Esophagus mucosa (tissue), 1 donor: ENCODE results near the gene PGS1. TPM values are rescaled to one million over a fixed set of nuclear protein-coding genes. Genes with fewer than 3 reads are reported as not detected.

Source experiments
- total RNA-seq: library from RNA; stranded (reverse); gene quantifications from one replicate; pipeline ENCODE4 v1.2.4, GENCODE V29; 2023
- donor health status: DM: yes; HTN: yes; CAD: no.

Gene PGS1
- total RNA-seq, 1 donor from 2014 or later: 15.9 TPM

Other genes with a start within 250 kb of the PGS1 start
- 50.2 TPM for gene TMC6, start 249.9 kb upstream of the PGS1 start, total RNA-seq
- 2.0 TPM for gene TMC8, start 247.9 kb upstream of the PGS1 start, total RNA-seq
- gene C17orf99, start 232.3 kb upstream of the PGS1 start, total RNA-seq: 0.44 TPM
- gene SYNGR2, start 210.1 kb upstream of the PGS1 start, total RNA-seq: 73.0 TPM
- gene TK1, start 191.6 kb upstream of the PGS1 start, total RNA-seq: 33.3 TPM
- 19.2 TPM for gene AFMID, start 191.3 kb upstream of the PGS1 start, total RNA-seq
- 28.5 TPM for gene BIRC5, start 164.4 kb upstream of the PGS1 start, total RNA-seq
- gene TMEM235, start 147.0 kb upstream of the PGS1 start, total RNA-seq: not detected
- 13.6 TPM for gene SOCS3, start 18.6 kb upstream of the PGS1 start, total RNA-seq
- gene DNAH17, start 198.7 kb downstream of the PGS1 start, total RNA-seq: 0.12 TPM